Measurements from ENCODE around the gene RGS6.
"Not testable (repeated sequence)": the region's sequence is repeated elsewhere in the genome, so short reads cannot be mapped to it uniquely, and the experiment has no call there.

The RGS6 gene

GRCh38 chr14:72454388-72455160, 522.3 kb downstream of the RGS6 start:
- DNase-seq (ENCODE audit: low read depth in 2 of 2) = no peak

DNA sequence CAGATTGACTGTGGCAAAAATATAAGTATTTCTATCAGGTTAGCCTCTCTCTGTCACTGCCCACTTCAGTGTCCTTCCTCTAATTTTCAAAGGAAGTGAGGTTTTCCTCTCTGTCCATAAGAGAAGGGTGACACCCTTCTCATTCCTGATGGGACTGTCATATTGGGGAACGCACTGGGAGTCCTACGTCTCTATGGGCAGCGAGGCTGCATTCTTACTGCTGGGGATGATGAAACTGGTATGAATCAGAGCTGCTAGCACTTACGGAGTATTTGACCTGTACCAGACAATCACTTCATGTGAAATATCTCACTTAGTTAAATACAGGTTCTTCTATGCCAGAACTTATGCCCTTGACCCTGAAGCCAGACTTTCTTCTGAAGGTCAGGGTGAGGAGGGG, 525.4 kb downstream of the RGS6 start:
- DNase-seq (ENCODE audit: low read depth in 2 of 2) = no peak

- no peak for DNase-seq (ENCODE audit: low read depth in 2 of 2)
Measured at GRCh38 chr14:72462056-72462455, 529.8 kb downstream of the RGS6 start.

DNA sequence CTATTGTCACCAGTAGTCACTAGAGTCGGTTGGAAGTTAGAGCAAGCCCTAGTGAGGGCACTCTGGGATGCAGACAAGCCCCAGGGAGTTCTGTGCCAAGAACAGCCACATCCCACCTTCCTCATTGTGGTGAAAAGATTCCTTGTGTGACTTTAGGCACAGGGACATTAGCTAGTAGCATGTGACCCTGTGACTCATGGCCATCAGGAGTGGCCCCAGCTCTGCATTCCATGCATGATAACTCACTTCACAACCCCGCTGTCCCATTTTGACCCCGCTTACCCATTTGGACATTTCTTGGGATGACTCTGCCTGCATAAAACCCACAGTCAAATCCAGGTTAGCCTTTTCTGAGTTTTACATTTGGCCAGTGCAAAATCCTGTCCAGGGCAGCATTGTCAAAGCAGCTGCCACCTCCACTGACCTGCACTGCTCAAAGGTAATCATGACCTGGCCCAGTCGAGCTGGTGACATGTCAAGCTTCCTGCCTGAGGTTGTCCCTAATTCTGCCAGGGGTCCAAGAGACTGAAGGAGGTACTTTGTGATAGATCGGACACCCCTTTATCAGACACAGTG, 531.1 kb downstream of the RGS6 start:
- no peak for DNase-seq (ENCODE audit: low read depth in 2 of 2)

GRCh38 chr14:72464226-72464625, 532.0 kb downstream of the RGS6 start:
- DNase-seq (ENCODE audit: low read depth in 2 of 2) = no peak

GRCh38 chr14:72466325-72466724, 534.1 kb downstream of the RGS6 start:
- no peak for DNase-seq (ENCODE audit: low read depth in 2 of 2)

DNA sequence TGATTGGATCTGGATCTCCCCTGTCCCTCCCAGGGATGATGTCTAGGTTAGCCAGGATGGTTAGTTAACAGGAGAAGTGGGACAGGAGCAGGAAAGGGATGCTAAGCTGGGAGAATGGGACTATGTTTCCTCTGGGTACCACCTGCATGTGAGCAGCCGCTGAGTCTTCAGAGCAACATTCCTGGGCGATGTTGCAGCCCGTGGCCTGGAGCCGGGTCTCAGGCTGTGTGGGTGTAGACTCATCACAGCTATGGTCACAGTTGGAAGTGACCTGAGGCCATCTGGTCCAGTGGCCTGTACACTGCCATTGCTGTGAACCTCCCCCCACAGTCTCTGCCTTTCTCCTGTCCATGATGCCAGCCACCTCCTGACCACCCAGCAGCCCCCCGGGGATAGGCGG, 539.1 kb downstream of the RGS6 start:
- no peak for DNase-seq (ENCODE audit: low read depth in 2 of 2)

GRCh38 chr14:72472845-72473244, 540.6 kb downstream of the RGS6 start:
- no peak for DNase-seq (ENCODE audit: low read depth in 2 of 2)

DNA sequence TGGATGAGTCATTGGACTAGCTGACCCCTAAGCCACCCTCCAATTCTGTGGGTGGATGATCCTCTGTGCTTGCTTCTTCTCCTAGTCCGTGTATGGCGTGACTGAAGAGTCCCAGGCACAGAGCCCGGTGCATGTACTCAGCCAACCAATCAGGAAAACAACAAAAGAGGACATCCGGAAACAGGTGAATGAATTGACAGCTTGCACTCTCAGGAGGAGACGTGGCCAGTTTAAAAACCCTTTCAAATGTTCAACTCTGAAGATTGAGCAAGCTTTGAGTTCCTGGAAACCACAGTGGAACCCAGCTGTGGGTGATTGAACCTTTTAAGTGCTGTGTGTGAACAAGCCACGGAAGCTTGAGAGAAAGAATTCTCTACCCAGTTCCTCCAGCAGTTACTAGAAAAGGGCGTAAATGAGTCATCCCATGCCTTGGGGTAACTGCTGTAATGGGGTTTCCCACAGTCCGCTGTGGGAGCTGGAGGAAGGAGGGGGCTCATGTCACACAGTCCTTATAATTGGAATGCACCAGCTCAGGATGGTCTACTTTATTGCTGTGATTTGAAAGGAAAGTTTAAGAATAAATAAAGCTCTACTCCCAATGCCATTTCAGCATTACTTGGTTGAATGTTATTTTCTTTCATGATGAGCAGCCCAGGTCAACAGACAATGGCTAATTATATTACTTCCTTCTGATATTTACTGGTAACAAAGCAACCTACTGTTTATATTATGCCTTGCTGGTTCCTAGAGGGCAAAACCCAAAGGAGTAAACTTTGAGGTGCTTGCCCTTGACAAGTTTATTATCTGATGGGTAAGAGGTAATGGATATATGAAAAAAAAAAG, 544.6 kb downstream of the RGS6 start:
- peak; percentile 60 to 70 for DNase-seq (ENCODE audit: low read depth in 2 of 2)

GRCh38 chr14:72477578-72477977, 545.3 kb downstream of the RGS6 start:
- DNase-seq (ENCODE audit: low read depth in 2 of 2) = not testable (repeated sequence)

GRCh38 chr14:72478471-72478893, 546.3 kb downstream of the RGS6 start:
- no peak for DNase-seq (ENCODE audit: low read depth in 2 of 2)

DNA sequence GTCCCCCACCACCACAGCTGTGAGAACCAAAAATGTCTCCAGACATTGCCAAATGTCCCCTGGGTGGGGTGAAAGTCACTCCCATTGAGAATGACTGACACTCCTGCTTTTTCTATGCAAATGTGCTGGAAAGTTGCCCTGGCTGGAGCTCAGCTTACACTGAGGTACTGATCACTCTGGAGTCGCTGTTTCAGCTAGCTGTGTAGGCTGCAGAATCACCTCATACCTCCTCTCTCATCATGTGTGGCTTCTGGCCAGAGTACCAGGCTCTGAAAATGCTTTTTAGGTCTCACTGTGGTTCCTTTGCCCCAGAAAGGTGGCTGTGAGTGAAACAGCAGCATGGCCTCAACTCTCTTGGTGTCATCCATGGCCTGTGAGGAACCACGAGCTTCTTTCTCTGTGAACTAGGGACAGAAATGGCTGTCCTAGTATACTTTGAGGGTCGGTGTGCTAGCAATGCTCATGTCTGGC, 547.3 kb downstream of the RGS6 start:
- no peak for DNase-seq (ENCODE audit: low read depth in 2 of 2)

GRCh38 chr14:72480464-72481243, 548.4 kb downstream of the RGS6 start:
- DNase-seq (ENCODE audit: low read depth in 2 of 2) = no peak

GRCh38 chr14:72483311-72483710, 551.1 kb downstream of the RGS6 start:
- DNase-seq (ENCODE audit: low read depth in 2 of 2) = no peak

DNA sequence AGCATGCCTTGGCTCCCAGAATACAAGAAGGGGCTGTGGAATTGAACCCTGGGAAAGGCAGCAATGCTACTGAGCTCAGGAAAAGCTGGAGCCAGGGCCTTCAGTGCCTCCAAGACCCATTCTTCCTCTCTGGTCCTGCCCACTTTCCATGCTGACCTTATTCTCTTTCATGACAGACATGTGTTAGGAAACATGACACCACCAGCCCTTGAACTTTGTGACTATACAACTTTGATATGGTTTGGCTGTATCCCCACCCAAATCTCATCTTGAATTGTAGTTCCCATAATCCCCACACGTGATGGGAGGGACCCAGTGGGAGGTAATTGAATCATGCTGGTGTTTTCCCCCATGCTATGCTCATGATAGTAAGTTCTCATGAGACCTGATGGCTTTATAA, 553.5 kb downstream of the RGS6 start:
- no peak for DNase-seq (ENCODE audit: low read depth in 2 of 2)

- DNase-seq (ENCODE audit: low read depth in 2 of 2) = no peak
Measured at GRCh38 chr14:72488514-72488913, 556.3 kb downstream of the RGS6 start.

DNA sequence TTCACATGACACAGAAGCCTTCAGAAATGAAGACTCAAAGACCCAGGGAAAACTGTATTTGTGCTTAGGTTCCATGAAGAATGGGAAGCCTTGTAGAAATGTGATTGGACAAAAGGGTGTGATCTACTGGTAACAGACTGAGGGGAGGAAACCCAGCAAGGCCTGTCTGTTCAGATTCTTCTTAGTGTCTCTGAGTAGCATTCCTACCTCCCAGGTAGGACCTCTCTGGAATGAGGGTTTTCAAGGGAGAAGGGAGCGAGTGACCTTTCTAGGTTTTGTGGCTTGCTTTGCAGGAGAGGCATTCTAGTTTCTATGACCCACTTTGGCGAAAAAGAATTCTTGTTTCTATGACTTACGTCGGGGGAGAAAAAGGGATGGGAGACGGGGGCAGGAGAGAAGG, 560.0 kb downstream of the RGS6 start:
- DNase-seq (ENCODE audit: low read depth in 2 of 2) = no peak

- DNase-seq (ENCODE audit: low read depth in 2 of 2) = no peak
Measured at GRCh38 chr14:72495668-72496067, 563.4 kb downstream of the RGS6 start.

DNA sequence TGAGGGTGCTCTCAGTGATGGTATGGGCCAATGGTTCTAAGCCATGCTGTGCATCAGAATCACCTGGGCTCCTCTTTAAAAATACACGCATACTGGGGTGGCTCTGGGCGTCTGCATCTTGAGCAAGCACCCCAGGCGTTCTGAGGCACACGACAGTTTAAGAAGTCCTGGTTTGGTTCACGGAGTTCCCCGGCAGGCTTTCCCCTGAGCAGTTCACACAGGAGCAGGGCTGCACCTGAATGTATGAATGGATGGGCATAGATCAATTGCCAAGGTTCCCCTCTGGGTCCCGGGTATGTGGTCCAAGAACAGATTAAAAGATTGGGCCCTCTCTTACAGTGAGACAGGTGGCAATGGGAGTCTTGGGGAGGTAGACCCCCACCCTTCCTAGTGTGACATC, 566.4 kb downstream of the RGS6 start:
- no peak for DNase-seq (ENCODE audit: low read depth in 2 of 2)

DNA sequence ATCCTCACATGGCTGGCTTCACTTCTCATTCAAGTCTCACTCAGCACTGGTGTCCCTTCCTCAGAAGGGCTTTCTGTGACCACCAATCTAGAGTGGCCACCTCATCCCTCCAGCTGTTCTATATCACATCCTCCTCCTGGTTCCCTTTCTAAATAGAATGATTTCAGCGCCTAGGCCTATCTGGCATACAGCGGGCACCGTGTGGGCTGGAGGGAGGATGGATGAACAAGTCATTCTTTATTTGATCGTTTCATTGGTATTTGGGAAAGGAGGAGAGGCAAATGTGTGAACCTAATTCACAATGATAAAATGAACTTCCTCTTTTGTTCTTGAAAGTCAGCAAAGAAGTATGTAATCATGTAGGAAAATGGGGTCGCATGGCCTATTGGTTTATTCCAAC, 567.5 kb downstream of the RGS6 start:
- DNase-seq (ENCODE audit: low read depth in 2 of 2) = no peak

GRCh38 chr14:72500234-72500838, 568.1 kb downstream of the RGS6 start:
- no peak for DNase-seq (ENCODE audit: low read depth in 2 of 2)
